ENCODE measurements around the gene PFDN1. TPM values are rescaled to one million over a fixed set of nuclear protein-coding genes. Genes with fewer than 3 reads are reported as not detected.

Gene PFDN1
- total and polyA plus RNA-seq, 9 of the 15 experiments (the other 6 are each of a cell fraction or from before 2014, with no cell fraction given) = 45.5 to 215 (median 78.0) TPM

DNA sequence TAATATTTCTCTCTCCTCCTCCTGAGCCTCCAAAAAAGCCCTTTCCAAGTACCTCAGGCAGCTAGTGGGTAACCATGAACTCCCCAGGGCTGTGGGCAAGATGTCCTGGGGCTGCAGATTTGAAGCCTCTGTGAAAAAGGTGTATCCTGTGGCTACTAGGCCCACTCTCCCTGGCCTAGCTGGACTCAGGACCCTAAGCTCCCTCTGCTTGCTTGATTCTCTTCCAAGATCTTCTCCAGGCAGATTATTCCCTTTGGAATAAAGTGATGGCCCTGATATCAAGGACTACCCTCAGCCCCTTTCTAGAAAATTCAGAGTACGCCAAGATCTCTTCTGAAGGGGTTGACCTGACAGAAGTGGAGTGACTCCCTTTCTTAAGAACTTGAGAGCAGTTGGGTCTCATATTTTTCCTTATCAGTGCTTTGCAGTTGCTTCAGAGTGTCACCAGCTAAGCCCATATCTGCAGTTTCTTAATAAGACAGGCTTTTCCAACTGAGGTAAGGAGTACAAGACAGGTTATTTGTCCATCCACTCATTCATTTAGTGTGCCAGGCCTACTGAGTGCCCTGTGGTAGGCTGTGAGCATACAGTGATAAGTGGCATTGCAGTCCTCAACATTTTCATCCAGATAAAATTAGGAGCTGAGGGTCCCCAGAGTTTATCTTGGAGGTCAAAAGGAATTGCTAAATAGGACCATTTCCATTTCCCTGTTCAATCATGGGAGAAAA lies 85.4 kb downstream of the PFDN1 start (continued):
- TF ChIP-seq, protein P1, sequence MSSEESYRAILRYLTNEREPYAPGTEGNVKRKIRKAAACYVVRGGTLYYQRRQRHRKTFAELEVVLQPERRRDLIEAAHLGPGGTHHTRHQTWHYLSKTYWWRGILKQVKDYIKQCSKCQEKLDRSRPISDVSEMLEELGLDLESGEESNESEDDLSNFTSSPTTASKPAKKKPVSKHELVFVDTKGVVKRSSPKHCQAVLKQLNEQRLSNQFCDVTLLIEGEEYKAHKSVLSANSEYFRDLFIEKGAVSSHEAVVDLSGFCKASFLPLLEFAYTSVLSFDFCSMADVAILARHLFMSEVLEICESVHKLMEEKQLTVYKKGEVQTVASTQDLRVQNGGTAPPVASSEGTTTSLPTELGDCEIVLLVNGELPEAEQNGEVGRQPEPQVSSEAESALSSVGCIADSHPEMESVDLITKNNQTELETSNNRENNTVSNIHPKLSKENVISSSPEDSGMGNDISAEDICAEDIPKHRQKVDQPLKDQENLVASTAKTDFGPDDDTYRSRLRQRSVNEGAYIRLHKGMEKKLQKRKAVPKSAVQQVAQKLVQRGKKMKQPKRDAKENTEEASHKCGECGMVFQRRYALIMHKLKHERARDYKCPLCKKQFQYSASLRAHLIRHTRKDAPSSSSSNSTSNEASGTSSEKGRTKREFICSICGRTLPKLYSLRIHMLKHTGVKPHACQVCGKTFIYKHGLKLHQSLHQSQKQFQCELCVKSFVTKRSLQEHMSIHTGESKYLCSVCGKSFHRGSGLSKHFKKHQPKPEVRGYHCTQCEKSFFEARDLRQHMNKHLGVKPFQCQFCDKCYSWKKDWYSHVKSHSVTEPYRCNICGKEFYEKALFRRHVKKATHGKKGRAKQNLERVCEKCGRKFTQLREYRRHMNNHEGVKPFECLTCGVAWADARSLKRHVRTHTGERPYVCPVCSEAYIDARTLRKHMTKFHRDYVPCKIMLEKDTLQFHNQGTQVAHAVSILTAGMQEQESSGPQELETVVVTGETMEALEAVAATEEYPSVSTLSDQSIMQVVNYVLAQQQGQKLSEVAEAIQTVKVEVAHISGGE (CRISPR knock-in tag; IDR thresholded peaks at IDR 0.05) = no peak; a peak in 1 of 6 replicates
- TF ChIP-seq ADNP (tag; IDR thresholded peaks at IDR 0.05) (peak; percentile 61; the same call in 1 of the 2 replicates), RERE (CRISPR knock-in tag; IDR thresholded peaks at IDR 0.05; ENCODE audit: borderline replicate concordance) (0 out of 2 replicates have a peak, but pooled peaks have one; percentile 46), JUN (IDR thresholded peaks at IDR 0.05; ENCODE audit: borderline replicate concordance, low read depth, low read length) (peak; percentile 70), JUN (CRISPR knock-in tag; IDR thresholded peaks at IDR 0.05; ENCODE audit: borderline replicate concordance) (no peak), CCNT2 (IDR thresholded peaks at IDR 0.05; ENCODE audit: borderline replicate concordance, extremely low read depth, insufficient read length, low read depth, low read length) (peak; percentile 85), FOS (IDR thresholded peaks at IDR 0.05; ENCODE audit: extremely low read depth, insufficient read length) (no peak), ETV1 (tag; conservative IDR thresholded peaks at IDR 0.05; ENCODE audit: low read depth) (0 out of 2 replicates have a peak, but pooled peaks have one; percentile 9), NR2C1 (IDR thresholded peaks at IDR 0.05) (no peak), NR2C1 (tag; IDR thresholded peaks at IDR 0.05) (peak; percentile 8; the same call in 1 of the 2 replicates)
- TF ChIP-seq, protein P2, sequence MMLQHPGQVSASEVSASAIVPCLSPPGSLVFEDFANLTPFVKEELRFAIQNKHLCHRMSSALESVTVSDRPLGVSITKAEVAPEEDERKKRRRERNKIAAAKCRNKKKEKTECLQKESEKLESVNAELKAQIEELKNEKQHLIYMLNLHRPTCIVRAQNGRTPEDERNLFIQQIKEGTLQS (IDR thresholded peaks at IDR 0.05) = peak; percentile 50; the same call in 1 of the 2 replicates
- TF ChIP-seq, protein P2 (CRISPR knock-in tag; conservative IDR thresholded peaks at IDR 0.05) = no peak; the same call in 1 of the 2 replicates
- TF ChIP-seq, protein P3, sequence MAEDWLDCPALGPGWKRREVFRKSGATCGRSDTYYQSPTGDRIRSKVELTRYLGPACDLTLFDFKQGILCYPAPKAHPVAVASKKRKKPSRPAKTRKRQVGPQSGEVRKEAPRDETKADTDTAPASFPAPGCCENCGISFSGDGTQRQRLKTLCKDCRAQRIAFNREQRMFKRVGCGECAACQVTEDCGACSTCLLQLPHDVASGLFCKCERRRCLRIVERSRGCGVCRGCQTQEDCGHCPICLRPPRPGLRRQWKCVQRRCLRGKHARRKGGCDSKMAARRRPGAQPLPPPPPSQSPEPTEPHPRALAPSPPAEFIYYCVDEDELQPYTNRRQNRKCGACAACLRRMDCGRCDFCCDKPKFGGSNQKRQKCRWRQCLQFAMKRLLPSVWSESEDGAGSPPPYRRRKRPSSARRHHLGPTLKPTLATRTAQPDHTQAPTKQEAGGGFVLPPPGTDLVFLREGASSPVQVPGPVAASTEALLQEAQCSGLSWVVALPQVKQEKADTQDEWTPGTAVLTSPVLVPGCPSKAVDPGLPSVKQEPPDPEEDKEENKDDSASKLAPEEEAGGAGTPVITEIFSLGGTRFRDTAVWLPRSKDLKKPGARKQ (CRISPR knock-in tag; IDR thresholded peaks at IDR 0.05) = no peak

Measured in K562 (cell line).